Measurements from ENCODE around the gene GORASP2.

The GORASP2 gene

DNA sequence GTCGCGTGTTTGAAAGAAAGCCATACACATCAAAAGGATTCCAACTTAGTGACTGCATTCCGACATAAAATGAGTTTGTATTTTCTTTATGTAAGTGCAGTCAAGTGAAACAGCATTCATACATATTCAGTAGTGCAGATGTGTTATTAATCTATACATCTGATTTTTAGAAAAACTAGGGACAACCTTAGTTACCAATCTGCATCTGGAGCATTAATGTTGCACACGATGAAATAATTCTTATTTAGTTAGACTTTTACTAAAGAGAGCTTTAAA, 1.9 kb downstream of the GORASP2 start:
- FAIRE-seq (no peak), DNase-seq (ENCODE audit: insufficient read length, low spot score) (no peak)
- TF ChIP-seq SPI1 (IDR thresholded peaks at IDR 0.05; ENCODE audit: low read depth, low read length) (no peak), POLR2AphosphoS5 (IDR thresholded peaks at IDR 0.05; ENCODE audit: low read depth, low read length) (no peak), POLR2A (IDR thresholded peaks at IDR 0.05; ENCODE audit: low read depth, low read length) (no peak), TAF1 (IDR thresholded peaks at IDR 0.05; ENCODE audit: low read depth, low read length) (no peak), POU2F2 (IDR thresholded peaks at IDR 0.05; ENCODE audit: low read depth, low read length) (no peak), PAX5 (IDR thresholded peaks at IDR 0.05; ENCODE audit: insufficient read depth, low read length, severe bottlenecking) (no peak)

DNA sequence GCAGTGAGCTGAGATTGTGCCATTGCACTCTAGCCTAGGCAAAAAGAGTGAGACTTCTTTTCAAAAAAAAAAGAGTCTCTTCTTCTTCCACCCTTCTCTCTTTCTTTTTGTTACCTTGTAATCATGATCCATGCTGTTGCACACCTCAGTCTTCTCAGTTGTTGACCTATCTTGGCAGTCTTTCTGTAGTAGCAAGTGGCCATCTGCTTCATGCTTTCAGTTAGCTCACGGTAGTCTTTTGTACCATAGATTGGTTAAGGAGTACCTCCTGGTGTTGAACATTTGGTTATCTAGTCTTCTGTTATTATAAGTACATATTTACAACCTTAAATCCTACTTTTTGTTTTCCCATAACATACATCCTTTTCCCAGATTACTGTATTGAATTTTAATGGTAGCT, 3.1 kb downstream of the GORASP2 start:
- TF ChIP-seq POLR2AphosphoS5 (IDR thresholded peaks at IDR 0.05; ENCODE audit: low read depth, low read length) (no peak), PAX5 (IDR thresholded peaks at IDR 0.05; ENCODE audit: insufficient read depth, low read length, severe bottlenecking) (no peak), POU2F2 (IDR thresholded peaks at IDR 0.05; ENCODE audit: low read depth, low read length) (no peak), TAF1 (IDR thresholded peaks at IDR 0.05; ENCODE audit: low read depth, low read length) (no peak), POLR2A (IDR thresholded peaks at IDR 0.05; ENCODE audit: low read depth, low read length) (no peak), SPI1 (IDR thresholded peaks at IDR 0.05; ENCODE audit: low read depth, low read length) (no peak)
- no peak for DNase-seq (ENCODE audit: insufficient read length, low spot score)
- FAIRE-seq, result no peak

DNA sequence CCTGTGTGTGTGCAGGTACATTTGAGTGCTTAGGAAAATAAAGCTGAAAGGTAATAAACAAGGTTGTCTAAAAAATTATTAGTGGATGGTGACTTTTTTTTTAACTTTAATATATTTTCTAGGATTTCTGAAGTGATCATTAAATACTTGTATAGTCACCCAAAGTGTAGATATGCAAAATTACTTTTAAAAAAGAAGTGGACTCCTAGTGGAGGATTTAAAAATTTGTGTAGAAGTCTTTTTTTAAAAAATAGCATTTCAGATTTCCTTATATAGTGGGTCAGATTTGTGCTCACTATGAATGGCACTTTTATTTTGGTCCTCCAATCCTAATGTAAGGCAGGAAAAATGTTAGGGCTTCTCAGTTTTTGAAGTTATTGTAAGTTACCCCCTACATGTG, 3.9 kb downstream of the GORASP2 start:
- no peak for FAIRE-seq
- no peak for DNase-seq (ENCODE audit: insufficient read length, low spot score)
- TF ChIP-seq SPI1 (IDR thresholded peaks at IDR 0.05; ENCODE audit: low read depth, low read length), result no peak
- TF ChIP-seq TAF1 (IDR thresholded peaks at IDR 0.05; ENCODE audit: low read depth, low read length), result no peak
- TF ChIP-seq POU2F2 (IDR thresholded peaks at IDR 0.05; ENCODE audit: low read depth, low read length), result no peak
- TF ChIP-seq POLR2A (IDR thresholded peaks at IDR 0.05; ENCODE audit: low read depth, low read length), result no peak
- TF ChIP-seq PAX5 (IDR thresholded peaks at IDR 0.05; ENCODE audit: insufficient read depth, low read length, severe bottlenecking), result no peak

DNA sequence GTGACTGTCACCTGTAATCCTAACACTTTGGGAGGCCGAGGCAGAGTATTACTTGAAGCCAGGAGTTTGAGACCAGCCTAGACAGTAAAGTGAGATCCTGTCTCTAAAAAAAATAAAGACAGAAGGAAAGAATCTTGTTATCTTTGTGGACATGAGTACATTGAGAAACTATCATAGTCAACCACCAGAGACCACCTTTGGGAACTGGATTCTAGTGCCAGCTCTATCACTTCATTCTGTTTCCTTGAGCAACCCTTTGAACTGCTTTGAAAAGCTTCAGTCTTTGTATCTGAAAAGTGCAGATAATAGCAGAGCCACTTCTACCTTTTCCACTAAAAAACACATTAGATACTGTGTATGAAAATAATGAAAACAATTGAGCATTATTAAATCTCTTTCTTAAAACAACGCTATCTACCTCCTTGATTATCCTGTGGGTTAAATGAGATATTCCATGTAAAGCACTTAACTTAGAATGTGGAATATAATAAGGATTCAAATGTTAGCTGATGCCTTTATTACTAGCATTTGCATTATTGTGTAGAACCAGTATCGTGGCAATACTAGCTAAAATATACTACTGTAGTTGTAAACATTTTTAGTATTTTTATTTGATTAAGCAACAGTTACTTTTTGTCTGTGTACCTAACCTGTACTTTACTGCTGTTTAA, 8.8 kb downstream of the GORASP2 start:
- no peak for TF ChIP-seq POLR2AphosphoS5 (IDR thresholded peaks at IDR 0.05; ENCODE audit: low read depth, low read length)
- no peak for TF ChIP-seq TAF1 (IDR thresholded peaks at IDR 0.05; ENCODE audit: low read depth, low read length)
- no peak for TF ChIP-seq POU2F2 (IDR thresholded peaks at IDR 0.05; ENCODE audit: low read depth, low read length)
- no peak for TF ChIP-seq POLR2A (IDR thresholded peaks at IDR 0.05; ENCODE audit: low read depth, low read length)
- FAIRE-seq, result no peak
- no peak for DNase-seq (ENCODE audit: insufficient read length, low spot score)

DNA sequence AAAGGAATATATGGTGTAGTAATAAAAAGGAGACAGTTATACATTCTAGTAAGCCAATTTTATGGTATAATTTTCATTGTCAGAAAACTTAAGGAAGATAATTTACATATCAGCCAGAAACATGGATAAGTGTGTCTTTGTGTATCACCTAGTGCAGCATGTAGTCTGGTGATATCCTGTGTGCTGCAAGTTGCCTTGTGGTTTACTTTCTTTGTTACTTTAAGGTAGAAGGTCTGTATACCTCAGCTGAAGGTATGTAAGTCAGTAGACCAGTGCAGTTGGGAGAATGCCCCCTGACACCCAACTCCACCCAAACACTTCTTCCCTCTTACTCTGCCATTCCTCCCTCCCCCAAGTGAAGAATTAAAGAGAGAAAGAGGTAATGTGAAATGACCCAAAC, 11.0 kb downstream of the GORASP2 start:
- no peak for DNase-seq (ENCODE audit: insufficient read length, low spot score)
- no peak for TF ChIP-seq POLR2AphosphoS5 (IDR thresholded peaks at IDR 0.05; ENCODE audit: low read depth, low read length)
- no peak for TF ChIP-seq POU2F2 (IDR thresholded peaks at IDR 0.05; ENCODE audit: low read depth, low read length)
- no peak for TF ChIP-seq POLR2A (IDR thresholded peaks at IDR 0.05; ENCODE audit: low read depth, low read length)
- TF ChIP-seq TAF1 (IDR thresholded peaks at IDR 0.05; ENCODE audit: low read depth, low read length), result no peak
- TF ChIP-seq SPI1 (IDR thresholded peaks at IDR 0.05; ENCODE audit: low read depth, low read length), result no peak
- no peak for TF ChIP-seq PAX5 (IDR thresholded peaks at IDR 0.05; ENCODE audit: insufficient read depth, low read length, severe bottlenecking)
- FAIRE-seq, result peak; percentile 64

DNA sequence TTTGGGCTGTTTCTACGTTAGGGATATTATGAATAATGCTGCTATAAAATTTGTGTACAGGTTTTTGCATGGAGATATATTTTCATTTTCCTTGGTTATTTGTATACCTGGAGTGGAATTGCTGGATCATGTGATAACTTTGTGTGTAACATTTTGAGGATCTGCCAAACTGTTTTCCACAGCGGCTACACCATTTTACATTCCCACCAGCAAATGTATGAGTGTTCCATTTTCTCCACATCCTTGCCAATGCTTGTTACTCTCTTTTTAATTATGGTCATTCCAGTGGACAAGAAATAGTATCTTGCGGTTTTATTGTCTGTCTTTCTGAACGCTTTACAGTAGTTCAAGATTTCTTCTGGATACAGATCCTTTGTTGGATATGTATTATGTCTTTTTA, 13.6 kb downstream of the GORASP2 start:
- DNase-seq (ENCODE audit: insufficient read length, low spot score) (no peak), FAIRE-seq (peak; percentile 41)
- TF ChIP-seq TAF1 (IDR thresholded peaks at IDR 0.05; ENCODE audit: low read depth, low read length) (no peak), POLR2AphosphoS5 (IDR thresholded peaks at IDR 0.05; ENCODE audit: low read depth, low read length) (no peak), POLR2A (IDR thresholded peaks at IDR 0.05; ENCODE audit: low read depth, low read length) (no peak), SPI1 (IDR thresholded peaks at IDR 0.05; ENCODE audit: low read depth, low read length) (no peak), PAX5 (IDR thresholded peaks at IDR 0.05; ENCODE audit: insufficient read depth, low read length, severe bottlenecking) (no peak), POU2F2 (IDR thresholded peaks at IDR 0.05; ENCODE audit: low read depth, low read length) (no peak)

DNA sequence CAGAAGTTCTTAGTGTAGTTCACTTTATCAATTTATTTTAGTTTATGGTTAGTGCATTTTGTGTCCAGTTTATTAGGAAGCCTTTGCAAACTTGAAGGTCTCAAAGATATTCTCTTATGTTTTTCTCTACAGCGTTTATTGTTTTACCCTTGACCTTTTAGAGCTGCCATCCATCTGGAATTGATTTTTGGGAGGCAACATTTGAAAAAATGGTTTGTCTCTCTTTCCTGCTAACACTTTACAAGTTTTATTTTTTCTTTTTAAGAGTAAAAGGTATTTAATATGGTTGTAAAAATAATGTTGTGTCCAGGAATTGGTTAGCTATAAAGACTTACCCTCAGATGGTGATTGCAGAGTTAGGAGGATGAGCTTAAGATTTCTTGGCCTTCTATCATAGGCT, 14.0 kb downstream of the GORASP2 start:
- no peak for TF ChIP-seq TAF1 (IDR thresholded peaks at IDR 0.05; ENCODE audit: low read depth, low read length)
- TF ChIP-seq SPI1 (IDR thresholded peaks at IDR 0.05; ENCODE audit: low read depth, low read length), result no peak
- FAIRE-seq (no peak), DNase-seq (ENCODE audit: insufficient read length, low spot score) (no peak)

DNA sequence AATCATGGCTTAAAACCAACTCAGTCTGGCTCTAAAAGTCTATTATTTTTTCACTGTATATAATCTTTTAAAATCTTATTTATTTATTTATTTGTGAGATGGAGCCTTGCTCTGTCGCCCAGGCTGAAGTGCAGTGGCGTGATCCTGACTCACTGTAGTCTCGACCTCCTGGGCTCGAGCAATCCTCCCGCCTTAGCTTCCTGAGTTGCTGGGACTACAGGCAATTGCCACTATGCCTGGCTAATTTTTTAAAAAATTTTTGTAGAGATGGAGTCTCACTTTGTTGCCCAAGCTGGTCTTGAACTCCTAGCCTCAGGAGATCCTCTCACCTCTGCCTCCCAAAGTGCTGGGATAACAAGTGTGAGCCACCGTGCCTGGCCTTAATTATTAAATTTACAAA, 14.5 kb downstream of the GORASP2 start:
- FAIRE-seq, result no peak

DNA sequence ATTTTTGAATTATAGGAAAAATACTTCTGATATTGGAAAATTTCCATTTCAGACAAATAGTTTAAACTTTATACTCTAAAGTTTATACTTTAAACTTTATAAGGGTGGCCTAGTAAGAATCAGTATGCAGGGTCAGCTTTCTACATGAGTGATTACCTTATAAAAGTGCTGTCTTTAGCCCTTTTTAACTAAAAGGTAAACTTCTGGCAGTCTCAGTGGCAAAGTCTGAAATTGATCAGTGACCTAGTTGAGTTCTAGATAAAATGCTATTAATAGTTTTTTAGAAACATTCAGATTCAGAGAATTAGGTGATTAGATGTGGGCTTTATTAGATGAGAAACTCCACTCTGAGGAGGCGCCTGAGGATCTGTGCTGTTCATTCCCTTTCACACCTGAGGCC, 15.5 kb downstream of the GORASP2 start:
- no peak for FAIRE-seq
- TF ChIP-seq TAF1 (IDR thresholded peaks at IDR 0.05; ENCODE audit: low read depth, low read length) (no peak), SPI1 (IDR thresholded peaks at IDR 0.05; ENCODE audit: low read depth, low read length) (no peak), POU2F2 (IDR thresholded peaks at IDR 0.05; ENCODE audit: low read depth, low read length) (no peak), PAX5 (IDR thresholded peaks at IDR 0.05; ENCODE audit: insufficient read depth, low read length, severe bottlenecking) (no peak), POLR2AphosphoS5 (IDR thresholded peaks at IDR 0.05; ENCODE audit: low read depth, low read length) (no peak), POLR2A (IDR thresholded peaks at IDR 0.05; ENCODE audit: low read depth, low read length) (no peak)

More for the DNA sequence above, 14.5 kb downstream of the GORASP2 start:
- no peak for DNase-seq (ENCODE audit: insufficient read length, low spot score)
- TF ChIP-seq SPI1 (IDR thresholded peaks at IDR 0.05; ENCODE audit: low read depth, low read length), result no peak

DNA sequence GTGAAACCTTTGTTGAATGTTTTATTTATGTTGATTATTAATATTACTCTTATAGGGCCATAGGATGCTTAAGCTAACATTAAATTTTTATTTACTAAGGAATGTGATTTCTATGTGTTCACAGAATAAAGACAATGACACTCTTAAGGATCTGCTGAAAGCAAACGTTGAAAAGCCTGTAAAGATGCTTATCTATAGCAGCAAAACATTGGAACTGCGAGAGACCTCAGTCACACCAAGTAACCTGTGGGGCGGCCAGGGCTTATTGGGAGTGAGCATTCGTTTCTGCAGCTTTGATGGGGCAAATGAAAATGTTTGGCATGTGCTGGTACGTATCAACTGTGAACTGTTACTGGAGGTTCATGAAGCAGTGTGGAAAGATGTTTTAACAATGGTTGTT, 20.4 kb downstream of the GORASP2 start:
- FAIRE-seq (no peak), DNase-seq (ENCODE audit: insufficient read length, low spot score) (no peak)
- TF ChIP-seq PAX5 (IDR thresholded peaks at IDR 0.05; ENCODE audit: insufficient read depth, low read length, severe bottlenecking) (no peak), SPI1 (IDR thresholded peaks at IDR 0.05; ENCODE audit: low read depth, low read length) (no peak), POLR2AphosphoS5 (IDR thresholded peaks at IDR 0.05; ENCODE audit: low read depth, low read length) (no peak)

More for the DNA sequence above, 15.5 kb downstream of the GORASP2 start:
- DNase-seq (ENCODE audit: insufficient read length, low spot score), result no peak
